Hepatocyte (in vitro differentiated cells): ENCODE data around the gene LIPT1. TPM values are rescaled to one million over a fixed set of nuclear protein-coding genes. Genes with fewer than 3 reads are reported as not detected.

Experiments
- DNase-seq: peaks from one replicate; pipeline ENCODE4 v3.0.0-alpha.2; 2016; ENCODE audit warnings: low spot score
- H2AFZ ChIP-seq: fragments of 200-600 bp; sonication (generic); 2 replicates; pipeline ENCODE4 v1.6.0; 2016; ENCODE audit warnings: antibody characterized with exemption, mild to moderate bottlenecking
- H3K27ac ChIP-seq: fragments of 200-600 bp; sonication (generic); 2 replicates; pipeline ENCODE4 v1.5.1; 2016; ENCODE audit warnings: mild to moderate bottlenecking
- H3K27me3 ChIP-seq: fragments of 200-600 bp; sonication (generic); 2 replicates; pipeline ENCODE4 v1.6.1; 2016
- H3K36me3 ChIP-seq: fragments of 200-600 bp; sonication (generic); replicated peaks from 2 replicates; pipeline ENCODE4 v1.5.1; 2016; ENCODE audit warnings: low read depth; ENCODE audit not compliant: insufficient read depth
- H3K4me1 ChIP-seq: fragments of 200-600 bp; sonication (generic); 2 replicates; pipeline ENCODE4 v1.5.1; 2016; ENCODE audit warnings: mild to moderate bottlenecking, moderate library complexity; ENCODE audit not compliant: insufficient read depth
- H3K4me2 ChIP-seq: fragments of 200-600 bp; sonication (generic); 2 replicates; pipeline ENCODE4 v1.6.0; 2016
- H3K4me3 ChIP-seq: fragments of 200-600 bp; sonication (generic); 2 replicates; pipeline ENCODE4 v1.5.1; 2016; ENCODE audit warnings: mild to moderate bottlenecking
- H3K79me2 ChIP-seq: fragments of 200-600 bp; sonication (generic); 2 replicates; pipeline ENCODE4 v1.6.0; 2017; ENCODE audit warnings: mild to moderate bottlenecking
- H3K9me2 ChIP-seq: fragments of 200-600 bp; sonication (generic); replicated peaks from 2 replicates; pipeline ENCODE4 v1.6.0; 2017; ENCODE audit warnings: mild to moderate bottlenecking; ENCODE audit not compliant: insufficient read depth
- H3K9me3 ChIP-seq: fragments of 200-600 bp; sonication (generic); 2 replicates; pipeline ENCODE4 v1.5.1; 2016; ENCODE audit warnings: low read depth, mild to moderate bottlenecking
- H4K20me1 ChIP-seq: fragments of 200-600 bp; sonication (generic); 2 replicates; pipeline ENCODE4 v1.6.0; 2016; ENCODE audit warnings: mild to moderate bottlenecking; ENCODE audit not compliant: insufficient read depth, poor library complexity, severe bottlenecking
- CTCF ChIP-seq: fragments of 200-600 bp; sonication (generic); IDR thresholded peaks from 2 replicates; pipeline ENCODE4 v1.5.1; 2016; ENCODE audit warnings: antibody characterized with exemption, mild to moderate bottlenecking; ENCODE audit not compliant: poor library complexity
- EZH2 ChIP-seq: fragments of 200-600 bp; sonication (generic); IDR thresholded peaks from 2 replicates; pipeline ENCODE4 v1.6.1; 2016; ENCODE audit warnings: antibody characterized with exemption, mild to moderate bottlenecking, borderline replicate concordance
- EZH2phosphoT487 ChIP-seq: fragments of 200-600 bp; sonication (generic); IDR thresholded peaks from one replicate; pipeline ENCODE4 v1.6.1; 2018; ENCODE audit warnings: antibody characterized with exemption, mild to moderate bottlenecking, low read depth, moderate library complexity; ENCODE audit not compliant: unreplicated experiment, severe bottlenecking
- WGBS: methylation state at CpG from one replicate; pipeline ENCODE4 v1.1.6; 2016; ENCODE audit warnings: low lambda C conversion rate; ENCODE audit errors: missing lambda C conversion rate; 5-methylcytosine and 5-hydroxymethylcytosine counted together
- polyA plus RNA-seq: library from polyadenylated mRNA; unstranded; fragments of >200 nt; fragmentation: Nextera tagmentation; extraction: Ambion mirVana; gene quantifications from 2 replicates; pipeline ENCODE4 v1.2.1, GENCODE V29; 2016
- total RNA-seq: library from RNA; depleted of rRNA; stranded (reverse); fragments of >200 nt; gene quantifications from 2 replicates; pipeline ENCODE4 v1.2.3, GENCODE V29; 2014

The LIPT1 gene
- total and polyA plus RNA-seq, 2 experiments from 2014 or later: 5.9 to 6.1 TPM

- Histone ChIP-seq H3K4me3 (no peak overlapping the region), H3K4me2 (no peak overlapping the region), H3K79me2 (no peaks in the 10 kb centered on the region), H4K20me1 (no peaks in the 10 kb centered on the region), H3K4me1 (no peaks in the 10 kb centered on the region), H3K9me3 (no peaks in the 10 kb centered on the region), H3K9me2 (no peaks in the 10 kb centered on the region), H3K36me3 (no peaks in the 10 kb centered on the region), H3K27me3 (no peaks in the 10 kb centered on the region), H3K27ac (no peak overlapping the region), H2AFZ (no peak overlapping the region)
- WGBS: 92% methylated on average over 5 of the region's 5 CpGs
- DNase-seq: no peak
- TF ChIP-seq EZH2 (no peak), EZH2phosphoT487 (no peak), CTCF (no peak)
These were observed 11.5 kb downstream of the LIPT1 start for GRCh38 chr2:99166218-99166617.

GRCh38 chr2:99169534-99169933 is 14.8 kb downstream of the LIPT1 start:
- H3K4me1 ChIP-seq: no peaks in the 10 kb centered on the region
- H4K20me1 ChIP-seq: no peaks in the 10 kb centered on the region
- H3K36me3 ChIP-seq: no peaks in the 10 kb centered on the region
- H2AFZ ChIP-seq: no peak overlapping the region
- no peaks in the 10 kb centered on the region for H3K79me2 ChIP-seq
- H3K27ac ChIP-seq: no peak overlapping the region
- H3K9me2 ChIP-seq: no peaks in the 10 kb centered on the region
- no peak for DNase-seq
- H3K4me3 ChIP-seq: no peak overlapping the region
- no peaks in the 10 kb centered on the region for H3K9me3 ChIP-seq
- TF ChIP-seq CTCF (no peak), EZH2 (no peak), EZH2phosphoT487 (no peak)
- H3K27me3 ChIP-seq: no peaks in the 10 kb centered on the region
- H3K4me2 ChIP-seq: no peak overlapping the region
- 81% methylated on average over 1 of the region's 1 CpG for WGBS

DNA sequence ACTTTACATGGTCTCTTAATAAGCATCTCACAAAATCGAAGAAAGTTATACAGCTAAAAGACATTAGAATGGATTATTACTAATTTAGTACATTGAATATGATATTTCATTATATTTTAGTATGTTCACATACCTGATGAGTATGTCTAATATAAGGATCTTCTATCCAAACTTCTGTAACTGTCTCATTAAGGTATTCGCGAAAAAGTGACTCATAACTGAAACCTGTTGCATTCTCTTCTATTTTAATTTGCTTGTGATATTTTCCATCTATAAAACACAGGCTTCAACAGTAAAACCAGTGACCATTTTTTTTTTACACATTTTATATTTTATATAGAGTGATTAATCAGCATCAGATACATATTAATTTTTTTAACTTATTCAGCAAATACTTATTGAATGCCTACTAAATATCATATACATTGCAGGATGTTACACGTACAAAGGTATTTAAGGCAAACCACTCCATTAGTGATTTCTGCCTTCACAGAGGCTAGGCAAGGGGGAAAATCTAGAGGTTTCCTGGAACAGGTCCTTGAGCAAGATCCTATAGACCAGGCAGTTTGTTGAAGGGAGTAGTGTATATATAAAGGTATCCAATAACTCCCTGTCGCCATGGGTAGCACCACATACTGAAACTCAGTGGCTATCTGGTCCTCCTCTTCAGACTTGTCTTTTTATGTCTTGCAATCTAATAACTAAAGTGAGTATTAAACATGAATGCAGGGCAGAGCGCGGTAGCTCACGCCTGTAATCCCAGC is 16.8 kb downstream of the LIPT1 start:
- Histone ChIP-seq H2AFZ (no peak overlapping the region), H3K79me2 (peaks cover 5% of the 10 kb centered on the region), H3K27ac (no peak overlapping the region), H4K20me1 (no peaks in the 10 kb centered on the region), H3K27me3 (no peaks in the 10 kb centered on the region), H3K9me2 (no peaks in the 10 kb centered on the region), H3K4me1 (no peaks in the 10 kb centered on the region), H3K4me3 (no peak overlapping the region), H3K36me3 (no peaks in the 10 kb centered on the region), H3K9me3 (no peaks in the 10 kb centered on the region), H3K4me2 (no peak overlapping the region)
- DNase-seq: no peak
- no peak for TF ChIP-seq CTCF
- no peak for TF ChIP-seq EZH2
- TF ChIP-seq EZH2phosphoT487: no peak
- WGBS: 97% methylated on average over 8 of the region's 8 CpGs
